HepG2 (cell line): ENCODE data around the gene SURF6. TPM values are rescaled to one million over a fixed set of nuclear protein-coding genes. Genes with fewer than 3 reads are reported as not detected.

Experiments used
- HNRNPK ChIP-seq: fragments of 200-400 bp; formaldehyde crosslinking; IDR thresholded peaks from 2 replicates; pipeline ENCODE4 v1.6.1; 2018; ENCODE audit warnings: low read length, low read depth, moderate library complexity, mild to moderate bottlenecking; ENCODE audit not compliant: poor library complexity, severe bottlenecking
- IRX3 ChIP-seq: sonication (generic); formaldehyde crosslinking; IDR thresholded peaks from 2 replicates; pipeline ENCODE4 v1.8.1; 2023; ENCODE audit warnings: mild to moderate bottlenecking, low read depth, missing genetic modification reagents, borderline replicate concordance
- ISL2 ChIP-seq: sonication (generic); formaldehyde crosslinking; IDR thresholded peaks from 2 replicates; pipeline ENCODE4 v1.5.0; 2020; ENCODE audit warnings: missing genetic modification reagents
- JARID2 ChIP-seq: sonication (generic); formaldehyde crosslinking; IDR thresholded peaks from 2 replicates; pipeline ENCODE4 v1.8.1; 2023; ENCODE audit warnings: missing genetic modification reagents, inconsistent platforms; ENCODE audit not compliant: insufficient replicate concordance
- TARDBP ChIP-seq: sonication (generic); formaldehyde crosslinking; IDR thresholded peaks from 2 replicates; pipeline ENCODE4 v1.8.0; 2022; ENCODE audit warnings: mild to moderate bottlenecking, missing genetic modification reagents
- ZBTB2 ChIP-seq: sonication (generic); formaldehyde crosslinking; IDR thresholded peaks from 2 replicates; pipeline ENCODE4 v1.8.0; 2022; ENCODE audit warnings: low read depth, missing genetic modification reagents
- ZNF629 ChIP-seq: sonication (generic); formaldehyde crosslinking; conservative IDR thresholded peaks from 2 replicates; pipeline ENCODE4 v1.5.0; 2020; ENCODE audit warnings: missing genetic modification reagents
- polyA plus RNA-seq, 8 experiments: library from polyadenylated mRNA; depleted of rRNA in 3 of 8; stranded (reverse) in 7 of 8; unstranded in 1 of 8; fragments of >200 nt; fragmentation: Illumina TruSeq in 4 of 8; extraction: Trizol in 4 of 8; gene quantifications; 2 replicates each; pipeline versions ENCODE4 v1.2.1 to v1.2.3, GENCODE V29; 2011 to 2016; ENCODE audit warnings: low read depth in 4 of 8, missing spikeins in 1 of 8, mixed read lengths in 1 of 8; ENCODE audit not compliant: insufficient read depth in 1 of 8
- total RNA-seq, 5 experiments: library from RNA; depleted of rRNA; stranded (reverse); fragments of >200 nt; fragmentation: Illumina TruSeq; extraction: Trizol; gene quantifications; 2 replicates each; pipeline ENCODE4 v1.2.3, GENCODE V29; 2016; ENCODE audit warnings: low read depth in 1 of 5
- TF ChIP-seq, protein P1 (sequence below): sonication (generic); formaldehyde crosslinking; conservative IDR thresholded peaks from 2 replicates; pipeline ENCODE4 v1.4.0; 2020; ENCODE audit warnings: missing genetic modification reagents
- TF ChIP-seq, protein P2 (sequence below): sonication (generic); formaldehyde crosslinking; IDR thresholded peaks from 2 replicates; pipeline ENCODE4 v1.8.1; 2023; ENCODE audit warnings: mild to moderate bottlenecking, moderate library complexity, missing genetic modification reagents
- TF ChIP-seq, protein P3 (sequence below), 2 experiments: fragments of 450-650 bp in 1 of 2; sonication (generic) in 1 of 2; formaldehyde crosslinking in 1 of 2; IDR thresholded peaks; 2 replicates each; pipeline versions ENCODE4 v1.6.1 to v1.8.0; 2016 to 2022; ENCODE audit warnings: antibody characterized with exemption in 1 of 2, mild to moderate bottlenecking in 1 of 2, missing genetic modification reagents in 1 of 2

SURF6 gene
- total and polyA plus RNA-seq, 2 of the 13 experiments (the other 11 are each of a cell fraction or from before 2014, with no cell fraction given) = 5.9 to 14.7 TPM

DNA sequence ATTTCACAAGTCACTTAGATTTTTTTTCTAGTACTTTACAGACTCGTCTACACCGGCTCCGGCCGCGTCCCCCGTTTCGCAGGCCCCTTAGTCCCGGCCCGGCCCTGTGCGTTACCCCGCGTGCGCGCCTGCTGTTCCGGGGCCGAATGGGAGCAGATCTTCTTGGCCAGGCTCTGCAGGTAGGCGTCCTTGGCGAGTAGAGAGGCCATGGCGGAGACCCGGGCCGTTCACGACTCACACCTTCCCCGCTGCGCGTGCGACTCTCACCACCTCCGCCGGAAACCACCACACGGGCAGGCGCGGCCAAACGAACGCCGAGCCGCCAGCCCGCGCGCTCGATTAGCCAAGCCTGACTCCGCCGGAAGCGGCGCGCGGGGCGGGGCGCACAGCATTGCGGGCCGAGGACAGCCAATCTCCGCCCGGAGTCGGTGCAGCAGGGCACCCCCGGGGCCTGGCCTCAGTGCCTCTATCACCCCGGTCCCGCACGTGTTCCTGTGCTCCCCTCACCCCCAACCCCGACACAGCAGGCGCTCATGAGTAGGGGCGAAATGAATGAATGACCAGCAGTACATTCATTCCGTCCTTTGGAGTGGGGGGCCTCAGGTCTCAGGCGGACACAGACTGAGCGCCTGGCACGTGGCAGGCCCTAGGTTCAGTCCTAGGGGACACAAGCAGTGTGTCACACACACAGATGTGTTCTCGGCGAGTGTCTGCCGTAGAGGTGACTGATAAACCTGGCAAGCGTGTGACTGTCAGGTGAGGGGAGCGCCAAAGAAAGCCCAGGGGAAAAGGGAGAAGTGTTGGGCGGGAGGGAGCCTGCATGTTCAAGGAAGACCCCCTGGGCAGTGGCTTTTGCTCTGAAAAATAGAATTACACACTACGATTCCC lies at the start of gene SURF6 (continued):
- TF ChIP-seq ZBTB2 (CRISPR knock-in tag) (peak; percentile 93), ZNF629 (CRISPR knock-in tag) (no peak), JARID2 (peak; percentile 71), HNRNPK (peak; percentile 74), ISL2 (CRISPR knock-in tag) (peak; percentile 79), TARDBP (CRISPR knock-in tag) (peak; percentile 98), IRX3 (CRISPR knock-in tag) (peak; percentile 60; the same call in 1 of the 2 replicates)
- TF ChIP-seq, protein P1, sequence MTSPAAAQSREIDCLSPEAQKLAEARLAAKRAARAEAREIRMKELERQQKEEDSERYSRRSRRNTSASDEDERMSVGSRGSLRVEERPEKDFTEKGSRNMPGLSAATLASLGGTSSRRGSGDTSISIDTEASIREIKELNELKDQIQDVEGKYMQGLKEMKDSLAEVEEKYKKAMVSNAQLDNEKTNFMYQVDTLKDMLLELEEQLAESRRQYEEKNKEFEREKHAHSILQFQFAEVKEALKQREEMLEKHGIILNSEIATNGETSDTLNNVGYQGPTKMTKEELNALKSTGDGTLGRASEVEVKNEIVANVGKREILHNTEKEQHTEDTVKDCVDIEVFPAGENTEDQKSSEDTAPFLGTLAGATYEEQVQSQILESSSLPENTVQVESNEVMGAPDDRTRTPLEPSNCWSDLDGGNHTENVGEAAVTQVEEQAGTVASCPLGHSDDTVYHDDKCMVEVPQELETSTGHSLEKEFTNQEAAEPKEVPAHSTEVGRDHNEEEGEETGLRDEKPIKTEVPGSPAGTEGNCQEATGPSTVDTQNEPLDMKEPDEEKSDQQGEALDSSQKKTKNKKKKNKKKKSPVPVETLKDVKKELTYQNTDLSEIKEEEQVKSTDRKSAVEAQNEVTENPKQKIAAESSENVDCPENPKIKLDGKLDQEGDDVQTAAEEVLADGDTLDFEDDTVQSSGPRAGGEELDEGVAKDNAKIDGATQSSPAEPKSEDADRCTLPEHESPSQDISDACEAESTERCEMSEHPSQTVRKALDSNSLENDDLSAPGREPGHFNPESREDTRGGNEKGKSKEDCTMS (CRISPR knock-in tag) = no peak
- TF ChIP-seq, protein P2, sequence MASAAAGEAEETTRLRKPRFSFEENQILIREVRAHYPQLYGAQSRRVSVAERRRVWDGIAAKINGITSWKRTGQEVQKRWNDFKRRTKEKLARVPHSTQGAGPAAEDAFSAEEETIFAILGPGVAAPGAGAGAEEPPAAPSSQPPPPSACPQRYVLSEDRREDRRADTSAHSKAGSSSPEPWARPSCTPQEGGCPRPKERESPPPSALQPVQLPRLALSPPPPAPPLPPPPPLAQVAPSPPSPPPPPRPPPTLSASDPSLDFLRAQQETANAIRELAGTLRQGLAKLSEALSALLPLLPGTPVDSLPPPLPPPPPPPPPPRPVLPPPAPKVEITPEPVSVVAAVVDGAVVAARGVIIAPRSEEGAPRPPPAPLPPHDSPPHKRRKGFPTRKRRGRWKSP = peak; percentile 77; the same call in 1 of the 2 replicates
- TF ChIP-seq, protein P3, sequence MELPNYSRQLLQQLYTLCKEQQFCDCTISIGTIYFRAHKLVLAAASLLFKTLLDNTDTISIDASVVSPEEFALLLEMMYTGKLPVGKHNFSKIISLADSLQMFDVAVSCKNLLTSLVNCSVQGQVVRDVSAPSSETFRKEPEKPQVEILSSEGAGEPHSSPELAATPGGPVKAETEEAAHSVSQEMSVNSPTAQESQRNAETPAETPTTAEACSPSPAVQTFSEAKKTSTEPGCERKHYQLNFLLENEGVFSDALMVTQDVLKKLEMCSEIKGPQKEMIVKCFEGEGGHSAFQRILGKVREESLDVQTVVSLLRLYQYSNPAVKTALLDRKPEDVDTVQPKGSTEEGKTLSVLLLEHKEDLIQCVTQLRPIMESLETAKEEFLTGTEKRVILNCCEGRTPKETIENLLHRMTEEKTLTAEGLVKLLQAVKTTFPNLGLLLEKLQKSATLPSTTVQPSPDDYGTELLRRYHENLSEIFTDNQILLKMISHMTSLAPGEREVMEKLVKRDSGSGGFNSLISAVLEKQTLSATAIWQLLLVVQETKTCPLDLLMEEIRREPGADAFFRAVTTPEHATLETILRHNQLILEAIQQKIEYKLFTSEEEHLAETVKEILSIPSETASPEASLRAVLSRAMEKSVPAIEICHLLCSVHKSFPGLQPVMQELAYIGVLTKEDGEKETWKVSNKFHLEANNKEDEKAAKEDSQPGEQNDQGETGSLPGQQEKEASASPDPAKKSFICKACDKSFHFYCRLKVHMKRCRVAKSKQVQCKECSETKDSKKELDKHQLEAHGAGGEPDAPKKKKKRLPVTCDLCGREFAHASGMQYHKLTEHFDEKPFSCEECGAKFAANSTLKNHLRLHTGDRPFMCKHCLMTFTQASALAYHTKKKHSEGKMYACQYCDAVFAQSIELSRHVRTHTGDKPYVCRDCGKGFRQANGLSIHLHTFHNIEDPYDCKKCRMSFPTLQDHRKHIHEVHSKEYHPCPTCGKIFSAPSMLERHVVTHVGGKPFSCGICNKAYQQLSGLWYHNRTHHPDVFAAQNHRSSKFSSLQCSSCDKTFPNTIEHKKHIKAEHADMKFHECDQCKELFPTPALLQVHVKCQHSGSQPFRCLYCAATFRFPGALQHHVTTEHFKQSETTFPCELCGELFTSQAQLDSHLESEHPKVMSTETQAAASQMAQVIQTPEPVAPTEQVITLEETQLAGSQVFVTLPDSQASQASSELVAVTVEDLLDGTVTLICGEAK (IDR thresholded peaks at IDR 0.05) = peak; percentile 18; the same call in 1 of the 2 replicates
- TF ChIP-seq, protein P3 (CRISPR knock-in tag; IDR thresholded peaks at IDR 0.05) = peak; percentile 73
